ENCODE results near the gene PER1.
"Not testable (repeated sequence)": the region's sequence is repeated elsewhere in the genome, so short reads cannot be mapped to it uniquely, and the experiment has no call there.

PER1 gene

GRCh38 chr17:8173056-8173870 is 21.1 kb upstream of the PER1 start:
- peak overlapping the region; percentile 50 for H3K4me3 ChIP-seq (ENCODE audit: low read depth, low read length)

DNA sequence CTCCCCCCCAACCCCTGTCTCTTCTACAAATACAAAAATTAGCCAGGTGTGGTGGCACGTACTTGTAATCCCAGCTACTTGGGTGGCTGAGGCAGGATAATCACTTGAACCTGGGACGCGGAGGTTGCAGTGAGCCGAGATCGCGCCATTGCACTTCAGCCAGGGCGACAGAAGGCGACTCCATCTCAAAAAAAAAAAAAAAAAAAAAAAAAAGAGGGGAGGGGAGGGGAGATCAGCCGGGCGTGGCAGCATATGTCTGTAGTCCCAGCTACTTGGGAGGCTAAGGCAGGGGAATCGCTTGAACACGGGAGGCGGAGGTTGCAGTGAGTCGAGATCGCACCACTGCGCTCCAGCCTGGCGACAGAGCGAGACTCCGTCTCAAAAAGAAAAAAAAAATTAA is 18.0 kb upstream of the PER1 start:
- not testable (repeated sequence) for H3K4me3 ChIP-seq (ENCODE audit: low read depth, low read length)

GRCh38 chr17:8167526-8167925 is 15.3 kb upstream of the PER1 start:
- H3K4me3 ChIP-seq (ENCODE audit: low read depth, low read length) = no peak overlapping the region

DNA sequence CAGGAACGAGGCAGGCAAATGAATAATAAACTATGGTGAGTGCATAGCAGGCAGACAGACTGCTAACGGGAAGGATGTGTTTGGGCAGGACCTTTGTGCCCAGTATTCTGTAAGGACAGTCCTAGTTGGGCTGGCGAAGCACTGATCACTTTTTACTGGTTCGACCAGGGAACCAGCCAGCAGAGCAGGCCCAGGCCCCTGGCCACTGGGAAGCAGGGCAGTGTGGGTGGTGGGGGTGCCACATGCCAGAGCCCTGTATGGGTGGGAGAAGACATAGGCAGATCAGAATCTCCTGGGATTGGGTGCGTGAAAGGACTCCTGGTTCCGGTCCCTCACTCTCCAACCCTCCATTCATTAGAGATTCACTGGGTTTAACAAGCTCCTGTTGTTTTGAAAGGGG is 14.5 kb upstream of the PER1 start:
- H3K4me3 ChIP-seq (ENCODE audit: low read depth, low read length) = no peak overlapping the region

- no peak overlapping the region for H3K4me3 ChIP-seq (ENCODE audit: low read depth, low read length)
Observed at GRCh38 chr17:8164815-8165131, 12.6 kb upstream of the PER1 start.

DNA sequence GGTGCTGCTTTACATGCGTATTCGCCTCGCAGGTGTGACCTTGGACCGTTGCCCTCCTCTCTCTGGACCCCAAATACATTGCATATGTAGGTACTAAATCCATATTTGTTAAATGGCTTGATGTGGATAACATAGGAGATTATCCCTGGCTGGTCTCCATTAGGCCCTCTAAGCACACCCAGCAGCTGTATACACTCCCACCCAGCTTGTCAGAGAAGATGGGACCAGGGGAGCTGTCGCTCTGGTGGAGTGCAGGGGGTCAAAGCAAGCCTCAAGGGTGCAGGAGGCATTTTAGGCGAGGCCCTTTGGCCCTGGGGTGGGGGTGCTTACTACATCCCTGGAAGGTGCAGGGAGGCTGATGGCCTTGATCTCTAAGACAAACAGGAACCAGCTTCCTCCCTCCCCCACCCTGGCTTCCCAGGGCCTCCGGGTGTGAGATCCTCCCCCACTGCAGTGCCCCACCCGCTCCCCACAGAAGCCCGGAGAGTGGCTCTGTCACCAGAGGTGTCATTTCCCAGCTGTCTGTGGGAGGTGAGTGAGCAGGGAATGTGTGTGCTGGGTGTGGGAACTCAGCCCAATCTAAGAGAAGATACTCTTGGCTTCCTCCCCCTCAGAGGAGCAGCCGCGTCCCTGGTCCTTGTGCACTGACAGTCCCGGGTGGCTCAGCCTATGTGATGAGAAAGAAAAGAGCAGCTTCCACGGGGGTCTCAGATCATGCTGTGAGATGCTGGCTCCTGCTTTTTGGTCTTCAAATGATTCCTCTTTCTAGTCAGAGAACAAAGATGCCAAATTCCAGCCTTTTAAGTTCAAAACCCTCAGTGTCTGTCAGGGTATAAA is 12.0 kb upstream of the PER1 start:
- H3K4me3 ChIP-seq (ENCODE audit: low read depth, low read length) = peak overlapping the region; percentile 14

DNA sequence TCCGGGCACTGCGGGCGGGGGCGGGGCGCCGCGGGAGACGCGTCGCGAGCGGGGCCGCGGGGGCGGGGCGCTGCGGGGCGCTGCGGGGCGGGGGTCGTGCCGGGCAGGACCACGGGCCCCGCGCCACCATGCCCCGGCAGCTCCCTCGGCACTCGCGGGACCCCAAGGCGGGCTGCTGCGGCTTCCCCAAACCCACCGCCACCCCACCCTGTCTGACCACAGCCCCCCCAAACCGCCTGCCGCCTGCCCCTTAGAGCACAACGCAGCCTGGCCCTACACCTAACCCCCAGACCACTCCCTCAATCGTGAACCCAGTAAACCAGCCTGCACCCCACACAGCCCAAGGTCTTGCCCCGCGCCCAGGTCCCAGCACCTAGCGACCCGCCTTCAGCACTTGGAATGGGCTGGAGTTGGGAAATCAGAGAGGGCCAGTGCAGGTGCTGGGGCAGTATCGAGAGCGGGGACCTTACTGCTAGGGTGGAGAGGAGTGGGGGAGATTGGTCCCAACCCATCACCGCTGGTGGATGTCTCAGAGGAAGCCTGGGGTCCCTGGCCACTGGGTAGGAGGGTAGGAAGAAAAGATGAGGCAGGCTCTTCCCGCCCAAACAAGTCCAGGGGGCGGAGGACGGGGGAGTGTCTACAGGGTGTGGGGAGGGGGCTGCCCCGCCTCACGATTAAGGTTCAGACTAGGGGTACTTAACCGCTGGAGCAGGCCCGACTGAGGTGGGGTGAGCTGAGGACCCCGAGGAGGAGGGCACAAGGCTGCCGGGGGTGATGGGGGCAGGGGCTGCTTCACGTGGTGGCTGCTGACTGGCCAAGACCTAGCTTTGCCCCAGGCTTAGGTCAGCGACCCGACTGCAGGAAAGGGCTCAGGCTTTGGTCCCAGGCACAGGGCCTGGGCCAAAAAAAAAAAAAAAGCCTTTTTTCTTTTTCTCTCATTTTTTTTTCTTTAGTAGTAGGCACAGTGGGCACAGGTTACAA is 11.1 kb upstream of the PER1 start:
- peak overlapping the region; percentile 94 for H3K4me3 ChIP-seq (ENCODE audit: low read depth, low read length)

- peak within 1 kb of the TSS; percentile 94 for H3K4me3 ChIP-seq (ENCODE audit: low read depth, low read length)
Observed at GRCh38 chr17:8162233-8162996, 10.2 kb upstream of the PER1 start, which contains the start of gene VAMP2. VAMP2 (minus strand) TSS chr17:8162948; CDS start chr17:8162879, 69 bp downstream.

- peak overlapping the region; percentile 94 for H3K4me3 ChIP-seq (ENCODE audit: low read depth, low read length)
Observed at GRCh38 chr17:8161289-8162232, 9.4 kb upstream of the PER1 start.

- no peak overlapping the region for H3K4me3 ChIP-seq (ENCODE audit: low read depth, low read length)
Observed at GRCh38 chr17:8160741-8161221, 8.6 kb upstream of the PER1 start.

GRCh38 chr17:8160224-8160577 is 8.0 kb upstream of the PER1 start:
- H3K4me3 ChIP-seq (ENCODE audit: low read depth, low read length) = no peak overlapping the region

DNA sequence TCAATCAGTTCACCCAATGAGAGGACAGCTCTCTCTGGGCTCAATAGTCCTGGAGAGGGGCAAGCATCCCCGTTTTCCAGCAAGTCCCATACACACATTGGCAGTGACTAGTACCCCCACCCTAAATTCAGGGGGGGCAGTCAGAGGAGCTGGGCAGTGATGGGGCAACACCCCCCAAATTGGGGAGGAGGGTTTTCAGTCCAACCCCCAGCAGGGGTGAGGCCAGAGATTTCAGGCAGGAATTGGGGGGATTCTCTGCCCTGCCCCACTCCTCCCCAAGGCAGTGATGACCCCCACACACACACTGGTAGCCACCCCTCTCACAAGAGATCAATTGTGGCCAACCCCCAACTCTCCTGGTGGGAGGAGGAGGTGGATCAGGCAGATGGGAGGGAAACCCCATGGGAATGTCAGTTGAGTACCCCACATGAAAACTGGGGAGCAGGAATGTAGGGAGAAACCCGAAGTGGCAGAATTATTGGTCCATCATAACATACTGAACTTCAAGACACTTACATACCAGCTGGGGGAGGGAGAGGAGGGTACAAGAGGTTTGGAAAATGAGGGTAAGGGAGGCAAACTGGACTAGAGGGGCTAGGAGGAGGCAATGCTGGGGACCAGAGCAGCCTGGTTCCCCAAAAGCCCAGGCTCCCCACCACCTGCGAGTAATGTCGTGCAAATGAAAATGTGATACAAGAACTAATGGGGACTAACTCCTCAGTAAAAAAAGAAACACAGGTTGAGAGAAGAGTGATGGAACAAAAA is 7.4 kb upstream of the PER1 start:
- H3K4me3 ChIP-seq (ENCODE audit: low read depth, low read length) = no peak overlapping the region

GRCh38 chr17:8159032-8159400 is 6.8 kb upstream of the PER1 start:
- no peak overlapping the region for H3K4me3 ChIP-seq (ENCODE audit: low read depth, low read length)

DNA sequence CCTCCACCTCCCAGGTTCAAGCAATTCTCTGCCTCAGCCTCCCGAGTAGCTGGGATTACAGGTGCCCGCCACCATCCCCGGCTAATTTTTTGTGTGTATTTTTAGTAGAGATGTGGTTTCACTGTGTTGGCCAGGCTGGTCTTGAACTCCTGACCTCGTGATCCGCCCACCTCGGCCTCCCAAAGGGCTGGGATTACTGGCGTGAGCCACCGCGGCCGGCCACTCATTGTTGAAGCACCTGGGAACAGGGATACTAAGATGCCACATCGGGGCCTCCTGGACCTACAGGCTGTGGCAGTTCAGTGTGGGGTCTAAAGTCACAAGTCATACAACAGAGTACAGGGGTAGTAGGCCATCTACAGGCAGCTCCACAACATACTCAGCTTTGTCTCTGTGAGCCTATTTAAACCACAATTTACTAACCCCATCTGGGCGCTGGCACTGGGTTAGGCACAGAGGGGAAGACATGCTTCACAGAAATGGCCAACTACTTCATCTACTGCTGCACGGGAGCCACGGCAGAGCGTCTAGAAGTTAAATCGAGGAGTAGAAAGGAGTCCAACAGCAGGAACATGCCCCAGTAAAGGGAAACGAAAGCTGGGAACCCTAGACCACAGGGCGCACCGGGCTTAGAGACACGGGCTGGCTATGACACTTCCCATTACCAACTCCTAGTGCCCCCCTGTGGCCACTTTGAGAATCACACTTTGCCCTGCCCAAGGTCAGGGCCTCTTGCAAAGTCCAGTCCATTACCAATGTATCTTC is 6.2 kb upstream of the PER1 start:
- H3K4me3 ChIP-seq (ENCODE audit: low read depth, low read length) = no peak overlapping the region

DNA sequence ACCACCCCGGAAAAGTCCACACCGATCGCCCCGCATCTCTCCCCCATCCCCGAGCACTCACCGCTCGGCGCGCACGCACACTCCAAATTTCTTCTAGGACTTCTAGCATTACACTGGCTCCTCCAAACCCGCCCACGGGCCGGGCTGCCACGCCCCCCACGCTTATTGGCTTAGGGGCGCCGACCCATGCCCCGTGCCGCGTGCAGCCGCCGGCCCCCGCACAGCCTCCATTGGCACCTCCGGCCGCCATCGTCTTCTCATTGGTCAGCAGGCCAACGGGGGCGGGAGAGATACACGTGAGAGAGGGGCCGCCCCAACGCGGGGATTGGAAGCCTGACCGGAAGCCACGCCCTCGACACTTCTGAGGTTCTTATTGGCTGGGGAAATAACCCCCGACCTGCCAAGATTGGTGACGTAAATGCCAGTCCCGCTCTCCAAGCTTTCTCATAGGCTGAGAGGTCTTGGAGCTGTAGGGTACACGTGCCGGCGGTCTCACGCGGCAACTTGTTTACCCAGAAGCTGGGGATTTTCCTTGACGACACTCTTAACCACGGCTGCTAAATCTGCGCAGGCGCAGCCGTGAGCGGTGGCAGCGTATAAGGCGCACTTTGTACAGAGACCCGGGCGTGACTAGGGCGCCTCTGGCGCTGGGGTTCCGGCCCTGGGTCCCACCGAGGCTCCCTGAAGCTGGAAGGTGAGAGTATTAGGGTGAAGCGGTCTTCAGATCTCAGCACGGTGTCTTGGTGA is 4.2 kb upstream of the PER1 start:
- H3K4me3 ChIP-seq (ENCODE audit: low read depth, low read length) = peak overlapping the region; percentile 75

DNA sequence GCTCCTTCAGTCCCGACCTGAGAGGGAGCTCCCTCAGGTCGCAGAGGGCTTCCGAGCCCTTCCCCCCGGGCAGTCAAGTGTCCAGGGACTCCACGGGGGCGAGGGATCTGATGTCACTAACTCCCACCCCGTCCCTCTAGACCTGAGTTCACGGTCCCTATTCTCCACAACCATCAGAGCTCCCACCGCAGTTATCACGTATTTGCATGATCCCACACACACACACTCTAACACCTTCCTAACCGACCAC is 3.7 kb upstream of the PER1 start:
- H3K4me3 ChIP-seq (ENCODE audit: low read depth, low read length) = peak overlapping the region; percentile 75
